ENCODE results near the gene MTM1. TPM values are rescaled to one million over a fixed set of nuclear protein-coding genes. Genes with fewer than 3 reads are reported as not detected.

Gene MTM1
- total RNA-seq, 1 experiment from 2014 or later = 22.9 TPM

DNA sequence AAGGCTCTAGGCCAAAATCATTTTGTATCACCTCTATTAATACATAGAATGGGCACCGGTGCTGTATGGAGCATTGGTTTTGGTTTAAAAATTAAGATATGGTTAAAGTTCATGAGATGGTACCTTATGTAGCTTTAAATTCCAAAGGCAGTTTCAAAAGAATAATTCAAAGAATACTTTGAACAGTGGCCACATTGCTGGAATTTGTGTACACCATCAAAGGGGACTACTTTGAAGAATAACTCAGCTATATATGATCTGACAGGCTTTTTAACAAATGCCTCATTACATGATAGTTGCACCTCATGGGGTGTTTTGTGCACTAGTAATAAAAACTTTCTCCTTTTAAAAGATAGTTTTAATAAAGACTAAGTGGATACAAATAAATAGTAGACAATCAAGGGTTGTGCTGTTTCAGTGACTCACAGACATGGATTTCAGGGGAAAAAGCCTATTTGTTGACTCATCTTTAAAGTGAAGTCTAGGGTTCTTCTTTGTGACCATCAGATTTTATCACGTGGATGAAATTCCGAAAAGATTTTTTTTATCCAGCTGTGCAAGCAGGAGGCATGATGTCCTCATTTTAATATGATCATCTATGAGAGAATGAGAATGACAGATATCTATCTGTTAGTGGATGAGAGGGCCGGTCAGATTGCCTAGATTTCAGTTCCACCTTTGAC is 12.8 kb downstream of the MTM1 start:
- Histone ChIP-seq H2AFZ (no peak overlapping the region), H3K4me3 (no peak overlapping the region), H3K4me1 (replicated peaks; ENCODE audit: insufficient read depth) (peaks cover 27% of the 10 kb centered on the region), H3K79me2 (ENCODE audit: low read depth) (peaks cover 61% of the 10 kb centered on the region), H3F3A (ENCODE audit: insufficient read depth, low read depth) (peaks cover 19% of the 10 kb centered on the region), H3K9me3 (ENCODE audit: insufficient read depth, low read depth) (no peaks in the 10 kb centered on the region), H3K4me2 (peak overlapping the region; percentile 23; the same call in 1 of the 2 replicates), H4K20me1 (ENCODE audit: insufficient read depth) (0 out of 2 replicates have a peak, but pooled peaks cover 3% of the 10 kb centered on the region), H3K36me3 (ENCODE audit: low read depth) (no peaks in the 10 kb centered on the region), H3K27ac (peak overlapping the region; percentile 57), H3K27me3 (ENCODE audit: insufficient read depth, low read depth) (no peaks in the 10 kb centered on the region), H3K9me2 (ENCODE audit: insufficient read depth) (no peaks in the 10 kb centered on the region)
- BruUV-seq (replicated peaks) = no TSS peak
- CTCF ChIA-PET = interaction anchor here (0.7 kb wide), 1 partner anchor 372 kb away, joined by 3 read pairs; no protein-coding TSS in a partner anchor
- TF ChIP-seq, protein P1, sequence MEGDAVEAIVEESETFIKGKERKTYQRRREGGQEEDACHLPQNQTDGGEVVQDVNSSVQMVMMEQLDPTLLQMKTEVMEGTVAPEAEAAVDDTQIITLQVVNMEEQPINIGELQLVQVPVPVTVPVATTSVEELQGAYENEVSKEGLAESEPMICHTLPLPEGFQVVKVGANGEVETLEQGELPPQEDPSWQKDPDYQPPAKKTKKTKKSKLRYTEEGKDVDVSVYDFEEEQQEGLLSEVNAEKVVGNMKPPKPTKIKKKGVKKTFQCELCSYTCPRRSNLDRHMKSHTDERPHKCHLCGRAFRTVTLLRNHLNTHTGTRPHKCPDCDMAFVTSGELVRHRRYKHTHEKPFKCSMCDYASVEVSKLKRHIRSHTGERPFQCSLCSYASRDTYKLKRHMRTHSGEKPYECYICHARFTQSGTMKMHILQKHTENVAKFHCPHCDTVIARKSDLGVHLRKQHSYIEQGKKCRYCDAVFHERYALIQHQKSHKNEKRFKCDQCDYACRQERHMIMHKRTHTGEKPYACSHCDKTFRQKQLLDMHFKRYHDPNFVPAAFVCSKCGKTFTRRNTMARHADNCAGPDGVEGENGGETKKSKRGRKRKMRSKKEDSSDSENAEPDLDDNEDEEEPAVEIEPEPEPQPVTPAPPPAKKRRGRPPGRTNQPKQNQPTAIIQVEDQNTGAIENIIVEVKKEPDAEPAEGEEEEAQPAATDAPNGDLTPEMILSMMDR (conservative IDR thresholded peaks at IDR 0.05) = no peak
- no peak for TF ChIP-seq EZH2 (IDR thresholded peaks at IDR 0.05; ENCODE audit: low read depth)
- intact Hi-C loops (cut with micrococcal nuclease; ENCODE audit: unreplicated experiment) = loop anchor here (5.0 to 10.0 kb wide), 2 partner anchors 64 to 106 kb away; no protein-coding TSS in a partner anchor
- POLR2A ChIA-PET (ENCODE audit: unreplicated experiment) = interaction anchor here (0.6 kb wide), 3 partner anchors 217 to 616 kb away, joined by 3 to 7 read pairs (median 3); no protein-coding TSS in a partner anchor
- peak in 1 of 2 experiments; percentile 87 for DNase-seq

DNA sequence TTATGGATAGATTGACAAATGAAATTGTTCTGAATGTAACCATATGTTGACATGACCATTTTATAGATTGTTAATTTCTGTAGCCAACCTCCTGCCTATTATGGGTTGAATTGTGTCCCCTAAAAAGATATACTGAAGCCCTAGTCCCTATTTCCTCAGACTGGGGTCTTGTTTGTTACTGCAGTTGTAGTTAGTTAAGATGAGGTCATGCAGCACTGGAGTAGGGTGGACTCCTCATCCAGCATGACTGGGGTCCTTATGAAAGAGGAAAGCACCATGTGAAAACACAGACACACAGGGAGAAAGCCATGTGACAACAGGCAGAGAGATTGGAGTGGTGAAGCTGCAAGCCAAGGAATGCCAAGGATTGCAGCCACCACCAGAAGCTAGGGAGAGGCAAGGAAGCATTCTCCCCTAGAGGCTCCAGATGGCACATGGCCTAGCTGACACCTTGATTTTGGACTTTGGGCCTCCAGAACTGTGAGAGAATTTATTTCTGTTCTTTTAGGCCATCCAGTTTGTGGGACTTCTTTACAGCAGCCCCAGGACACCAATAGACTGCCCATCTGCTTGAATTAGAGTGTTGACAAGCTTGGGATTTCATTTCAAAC is 14.0 kb downstream of the MTM1 start:
- H3F3A ChIP-seq (ENCODE audit: insufficient read depth, low read depth) = peaks cover 19% of the 10 kb centered on the region
- intact Hi-C loops (cut with micrococcal nuclease; ENCODE audit: unreplicated experiment) = loop anchor here (5.0 to 10.0 kb wide), 2 partner anchors 62 to 105 kb away; no protein-coding TSS in a partner anchor
- POLR2A ChIA-PET (ENCODE audit: unreplicated experiment) = no interaction called here

More for the DNA sequence above, 14.0 kb downstream of the MTM1 start:
- Histone ChIP-seq H3K27me3 (ENCODE audit: insufficient read depth, low read depth) (no peaks in the 10 kb centered on the region), H3K4me1 (replicated peaks; ENCODE audit: insufficient read depth) (peaks cover 24% of the 10 kb centered on the region), H3K9me2 (ENCODE audit: insufficient read depth) (no peaks in the 10 kb centered on the region), H3K27ac (no peak overlapping the region), H3K36me3 (ENCODE audit: low read depth) (no peaks in the 10 kb centered on the region), H3K4me3 (no peak overlapping the region), H4K20me1 (ENCODE audit: insufficient read depth) (0 out of 2 replicates have a peak, but pooled peaks cover 3% of the 10 kb centered on the region), H3K9me3 (ENCODE audit: insufficient read depth, low read depth) (no peaks in the 10 kb centered on the region), H3K79me2 (ENCODE audit: low read depth) (peaks cover 48% of the 10 kb centered on the region), H2AFZ (no peak overlapping the region), H3K4me2 (no peak overlapping the region)
- no peak for TF ChIP-seq EZH2 (IDR thresholded peaks at IDR 0.05; ENCODE audit: low read depth)
- TF ChIP-seq, protein P1 (conservative IDR thresholded peaks at IDR 0.05) = no peak
- BruUV-seq (replicated peaks) = no TSS peak
- CTCF ChIA-PET = no interaction called here
- no peak for DNase-seq

All from PC-9 (cell line).